GM12878 (cell line): ENCODE data around the gene M1AP. TPM values are rescaled to one million over a fixed set of nuclear protein-coding genes. Genes with fewer than 3 reads are reported as not detected.

Experiments used
- ATAC-seq: fragments of 200-7000 bp; cut with Tn5 transposase; 3 replicates; pipeline ENCODE4 v1.9.1; 2020; ENCODE audit warnings: mild to moderate bottlenecking, moderate library complexity
- BruUV-seq: library from RNA; stranded (reverse); fragments of 400-500 nt; replicated peaks from 2 replicates; lab custom pipeline; 2021; lab: Mats Ljungman, UMichigan
- CTCF ChIA-PET: fragments of 300-600 bp; sonication (Branson Sonifier 250); formaldehyde crosslinking; extraction: SDS; loops from one replicate; lab custom pipeline; 2021; ENCODE audit warnings: inconsistent platforms; lab: Yijun Ruan, JAX
- POLR2A ChIA-PET: fragments of 350-600 bp; formaldehyde crosslinking; extraction: SDS; loops from one replicate; lab custom pipeline; 2021; ENCODE audit warnings: inconsistent platforms; lab: Charles Lee
- RAD21 ChIA-PET: fragments of 300-600 bp; sonication (Branson Sonifier 250); formaldehyde crosslinking; loops from one replicate; lab custom pipeline; 2023; ENCODE audit warnings: antibody characterized with exemption; ENCODE audit not compliant: unreplicated experiment; lab: Charles Lee
- SMC1A ChIA-PET: fragments of 300-600 bp; sonication (Branson Sonifier 250); formaldehyde crosslinking; loops from one replicate; lab custom pipeline; 2023; ENCODE audit not compliant: unreplicated experiment, uncharacterized antibody; lab: Charles Lee
- DNase-seq: peaks from one replicate; pipeline ENCODE4 v3.0.0-alpha.2; 2011; ENCODE audit warnings: low read depth, low spot score
- FAIRE-seq: peaks from 3 replicates; lab custom pipeline; 2011; peaks lifted over from hg19 to GRCh38; lab: Jason Lieb, UNC
- H2AFZ ChIP-seq: 2 replicates; pipeline ENCODE4 v1.6.0; 2011; ENCODE audit warnings: low read depth, low read length, control low read depth; ENCODE audit not compliant: control insufficient read depth
- H3K27ac ChIP-seq: 2 replicates; pipeline ENCODE4 v1.5.1; 2011; ENCODE audit warnings: control low read depth; ENCODE audit not compliant: control insufficient read depth, insufficient read depth
- H3K27me3 ChIP-seq, 2 experiments: replicated peaks in 1 of 2; 2 replicates each; pipeline versions ENCODE4 v1.6.0 to v1.6.1; 2011; ENCODE audit warnings: low read length in 1 of 2; ENCODE audit not compliant: control insufficient read depth in 2 of 2, insufficient read depth in 2 of 2
- H3K36me3 ChIP-seq, 2 experiments: 2 replicates each; pipeline ENCODE4 v1.5.1; 2011; ENCODE audit warnings: low read length in 1 of 2; ENCODE audit not compliant: control insufficient read depth in 2 of 2, insufficient read depth in 2 of 2
- H3K4me1 ChIP-seq: 2 replicates; pipeline ENCODE4 v1.6.1; 2011; ENCODE audit warnings: mild to moderate bottlenecking, low read length, moderate library complexity, mixed read lengths; ENCODE audit not compliant: control insufficient read depth, insufficient read depth
- H3K4me2 ChIP-seq: 2 replicates; pipeline ENCODE4 v1.6.0; 2011; ENCODE audit warnings: control low read depth; ENCODE audit not compliant: control insufficient read depth, insufficient read depth
- H3K4me3 ChIP-seq: fragments of 200-600 bp; sonication (generic); 2 replicates; pipeline ENCODE4 v1.5.1; 2016
- H3K79me2 ChIP-seq: 2 replicates; pipeline ENCODE4 v1.6.0; 2011; ENCODE audit warnings: low read length; ENCODE audit not compliant: control insufficient read depth, insufficient read depth
- H3K9ac ChIP-seq: 2 replicates; pipeline ENCODE4 v1.8.0; 2011; ENCODE audit warnings: low read length, control low read depth, mixed read lengths; ENCODE audit not compliant: control insufficient read depth, insufficient read depth
- H3K9me3 ChIP-seq: replicated peaks from 3 replicates; pipeline ENCODE4 v1.5.1; 2011; ENCODE audit warnings: mild to moderate bottlenecking, low read length; ENCODE audit not compliant: control insufficient read depth, insufficient read depth
- H4K20me1 ChIP-seq: 2 replicates; pipeline ENCODE4 v1.6.0; 2011; ENCODE audit not compliant: control insufficient read depth, insufficient read depth
- HDAC2 ChIP-seq: fragments of 200-600 bp; sonication (generic); IDR thresholded peaks from 2 replicates; pipeline ENCODE4 v1.6.1; 2017
- HDAC6 ChIP-seq: fragments of 200-600 bp; sonication (generic); IDR thresholded peaks from one replicate; pipeline ENCODE4 v1.8.0; 2017; ENCODE audit warnings: antibody characterized with exemption; ENCODE audit not compliant: unreplicated experiment
- IKZF2 ChIP-seq, 2 experiments: fragments of 450-650 bp; IDR thresholded peaks; 2 replicates each; pipeline ENCODE4 v1.6.1; 2017; ENCODE audit warnings: mild to moderate bottlenecking in 2 of 2, moderate library complexity in 2 of 2
- JUNB ChIP-seq: IDR thresholded peaks from 2 replicates; pipeline ENCODE4 v1.6.1; 2016; ENCODE audit warnings: antibody characterized with exemption, mild to moderate bottlenecking
- JUND ChIP-seq: IDR thresholded peaks from 2 replicates; pipeline ENCODE4 v1.6.1; 2012; ENCODE audit warnings: low read depth, mild to moderate bottlenecking, low read length, improper control_type of control experiment, moderate library complexity
- KDM1A ChIP-seq: fragments of 200-600 bp; sonication (generic); IDR thresholded peaks from 2 replicates; pipeline ENCODE4 v1.6.1; 2016; ENCODE audit warnings: borderline replicate concordance
- NR2C1 ChIP-seq: fragments of 450-650 bp; IDR thresholded peaks from 2 replicates; pipeline ENCODE4 v1.6.1; 2017; ENCODE audit warnings: antibody characterized with exemption, mild to moderate bottlenecking, moderate library complexity
- ZNF217 ChIP-seq: fragments of 450-650 bp; IDR thresholded peaks from 2 replicates; pipeline ENCODE4 v1.6.1; 2017; ENCODE audit warnings: antibody characterized with exemption, mild to moderate bottlenecking
- ZSCAN29 ChIP-seq: fragments of 450-650 bp; IDR thresholded peaks from 2 replicates; pipeline ENCODE4 v1.6.1; 2017; ENCODE audit warnings: mild to moderate bottlenecking, moderate library complexity
- WGBS: methylation state at CpG from one replicate; pipeline ENCODE4 v1.1.6; 2016; ENCODE audit warnings: low lambda C conversion rate; ENCODE audit not compliant: insufficient replicate concordance, insufficient coverage; ENCODE audit errors: missing lambda C conversion rate; 5-methylcytosine and 5-hydroxymethylcytosine counted together
- in situ Hi-C: fragments of 300-500 bp; cut with MboI; formaldehyde crosslinking; loops from 9 replicates; pipeline ENCODE4 v1.14.3; 2018; ENCODE audit warnings: mixed read lengths
- intact Hi-C: fragments of 100-400 bp; cut with micrococcal nuclease; formaldehyde crosslinking; loops from one replicate; pipeline ENCODE4 v1.14.2; 2022; ENCODE audit not compliant: unreplicated experiment
- polyA plus RNA-seq, 11 experiments: library from polyadenylated mRNA; depleted of rRNA in 4 of 11; unstranded in 6 of 11; stranded (reverse) in 5 of 11; fragments of >200 nt; fragmentation: Nextera tagmentation in 4 of 11; fragmentation: Illumina TruSeq in 1 of 11; extraction: Ambion mirVana in 4 of 11; extraction: Trizol in 1 of 11; gene quantifications; 1 replicate in 1 of 11; 2 replicates in 10 of 11; pipeline versions ENCODE4 v1.2.1 to v1.2.3, GENCODE V29; 2011 to 2016; ENCODE audit warnings: inconsistent platforms in 2 of 11, missing spikeins in 2 of 11, low read depth in 1 of 11
- total RNA-seq, 4 experiments: library from RNA; depleted of rRNA in 3 of 4; stranded (reverse); fragments of >200 nt in 3 of 4; fragmentation: Illumina TruSeq in 1 of 4; extraction: Trizol in 1 of 4; gene quantifications; 2 replicates each; pipeline versions ENCODE4 v1.2.1 to v1.2.3, GENCODE V29; 2013 to 2021
- TF ChIP-seq, protein P1 (sequence below): IDR thresholded peaks from 2 replicates; pipeline ENCODE4 v1.6.1; 2011; ENCODE audit warnings: low read depth, low read length, improper control_type of control experiment, borderline replicate concordance

M1AP gene
- total and polyA plus RNA-seq, 10 of the 15 experiments (the other 5 are each of a cell fraction or from before 2014, with no cell fraction given): 0.04 to 0.32 (median 0.16) TPM; not detected in 4

DNA sequence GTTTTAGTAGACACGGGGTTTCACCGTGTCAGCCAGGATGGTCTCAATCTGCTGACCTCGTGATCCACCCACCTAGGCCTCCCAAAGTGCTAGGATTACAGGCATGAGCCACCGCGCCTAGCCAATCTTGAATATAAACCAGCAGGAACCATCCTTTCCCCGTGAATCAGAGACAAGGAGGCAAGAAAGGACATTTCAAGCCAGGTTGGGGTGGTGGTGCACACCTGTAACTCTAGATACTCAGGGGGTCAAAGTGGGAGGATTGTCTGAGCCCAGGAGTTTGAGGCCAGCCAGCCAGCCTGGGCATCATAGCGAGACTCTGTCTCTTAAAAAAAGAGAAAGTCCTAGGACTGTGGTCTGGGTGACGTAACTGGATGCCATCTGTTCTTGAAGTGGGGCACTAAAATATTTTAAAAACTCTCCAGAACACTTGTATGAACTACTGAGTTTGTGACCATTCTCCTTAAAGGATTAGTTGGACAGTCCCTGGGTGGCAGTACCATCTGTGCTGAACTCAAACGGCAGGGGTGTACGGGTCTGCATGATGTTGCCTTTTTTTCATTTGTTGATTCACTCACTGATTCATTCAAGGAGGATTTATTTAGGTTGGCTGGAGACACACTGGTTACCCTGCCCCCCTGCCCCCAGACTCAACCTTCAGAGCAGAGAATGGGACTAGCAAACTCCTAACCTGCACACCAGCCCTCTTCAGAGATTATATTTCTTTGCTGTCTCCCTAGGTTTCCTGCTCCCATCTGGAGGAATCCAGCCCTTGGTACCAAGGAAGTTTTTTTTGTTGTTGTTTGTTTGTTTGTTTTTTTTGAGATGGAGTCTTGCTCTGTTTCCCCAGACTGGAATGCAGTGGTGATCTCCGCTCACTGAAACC lies 136.8 kb downstream of the M1AP start:
- Histone ChIP-seq H3K4me3 (no peak overlapping the region), H3K4me2 (no peak overlapping the region), H3K27ac (no peak overlapping the region), H3K9me3 (no peaks in the 10 kb centered on the region; the same call in 2 of the 3 replicates), H3K9ac (no peak overlapping the region), H4K20me1 (no peaks in the 10 kb centered on the region), H3K4me1 (peaks cover 20% of the 10 kb centered on the region), H2AFZ (no peak overlapping the region), H3K27me3 (peaks cover 18 to 28% of the 10 kb centered on the region in 2 experiments), H3K36me3 (no peaks in the 10 kb centered on the region), H3K79me2 (peaks cover 8% of the 10 kb centered on the region)
- no peak for ATAC-seq
- 68% methylated on average over 11 of the region's 11 CpGs for WGBS
- ChIA-PET CTCF (interaction anchor here (2.5 to 13.9 kb wide), 3 partner anchors 19 to 75 kb away, joined by 8 to 231 read pairs (median 135); partner anchors contain the start of genes AUP1, DQX1 and HTRA2), SMC1A (interaction anchor here (0.7 to 5.2 kb wide), 6 partner anchors 8 to 75 kb away, joined by 3 to 71 read pairs (median 4); no protein-coding TSS in a partner anchor), POLR2A (interaction anchor here (0.6 to 5.8 kb wide), 5 partner anchors 19 to 1333 kb away, joined by 3 to 33 read pairs (median 6); partner anchors contain the start of genes AUP1 and HTRA2), RAD21 (interaction anchor here (0.6 to 5.1 kb wide), 2 partner anchors 23 to 75 kb away, joined by 3 to 61 read pairs; no protein-coding TSS in a partner anchor)
- FAIRE-seq: no peak
- no TSS peak for BruUV-seq
- TF ChIP-seq HDAC6 (no peak), JUNB (no peak), JUND (no peak), ZNF217 (no peak), NR2C1 (no peak), KDM1A (no peak), ZSCAN29 (no peak), HDAC2 (no peak), IKZF2 (IDR thresholded peaks at IDR 0.05) (no peak)
- TF ChIP-seq, protein P1, sequence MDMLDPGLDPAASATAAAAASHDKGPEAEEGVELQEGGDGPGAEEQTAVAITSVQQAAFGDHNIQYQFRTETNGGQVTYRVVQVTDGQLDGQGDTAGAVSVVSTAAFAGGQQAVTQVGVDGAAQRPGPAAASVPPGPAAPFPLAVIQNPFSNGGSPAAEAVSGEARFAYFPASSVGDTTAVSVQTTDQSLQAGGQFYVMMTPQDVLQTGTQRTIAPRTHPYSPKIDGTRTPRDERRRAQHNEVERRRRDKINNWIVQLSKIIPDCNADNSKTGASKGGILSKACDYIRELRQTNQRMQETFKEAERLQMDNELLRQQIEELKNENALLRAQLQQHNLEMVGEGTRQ: no peak
- intact Hi-C loops (no loop called here), in situ Hi-C loops (no loop called here)
- DNase-seq: no peak
